ENCODE measurements around the gene HLA-DRB5.

GRCh38 chr6:32472781-32473375 is 57.2 kb downstream of the HLA-DRB5 start:
- TF ChIP-seq CTCF (IDR thresholded peaks at IDR 0.05) (no peak), ZFX (IDR thresholded peaks at IDR 0.05; ENCODE audit: borderline replicate concordance) (no peak)
